Activated CD8-positive, alpha-beta memory T cell treated with anti-CD3 and anti-CD28 coated beads for 48 hours (primary cell): ENCODE measurements around the gene SBNO1.
"Not testable (repeated sequence)": the region's sequence is repeated elsewhere in the genome, so short reads cannot be mapped to it uniquely, and the experiment has no call there.

Experiments
- DNase-seq, 3 experiments: peaks; one replicate each; pipeline ENCODE4 v3.0.0-alpha.2; 2020; ENCODE audit warnings: low read depth in 2 of 3, low spot score in 2 of 3

Gene SBNO1

GRCh38 chr12:123250471-123251383 lies 113.9 kb downstream of the SBNO1 start:
- no peak for DNase-seq

GRCh38 chr12:123248996-123249741 lies 115.5 kb downstream of the SBNO1 start:
- DNase-seq, result not testable (repeated sequence)

GRCh38 chr12:123248129-123248528 lies 116.5 kb downstream of the SBNO1 start:
- not testable (repeated sequence) for DNase-seq

GRCh38 chr12:123245678-123246077 lies 119.0 kb downstream of the SBNO1 start:
- DNase-seq, result no peak

GRCh38 chr12:123243671-123244262 lies 120.9 kb downstream of the SBNO1 start:
- no peak for DNase-seq

- no peak for DNase-seq
These were observed 122.3 kb downstream of the SBNO1 start for GRCh38 chr12:123242116-123242904.
